Renal cortex interstitium (tissue), 11 donors: Measurements from ENCODE around the gene ANO9. TPM values are rescaled to one million over a fixed set of nuclear protein-coding genes. Genes with fewer than 3 reads are reported as not detected.
"Not testable (repeated sequence)": the region's sequence is repeated elsewhere in the genome, so short reads cannot be mapped to it uniquely, and the experiment has no call there.

Source experiments
- DNase-seq, 11 donors: peaks; one replicate each; pipeline ENCODE4 v3.0.0-alpha.2; 2013; ENCODE audit warnings: low read depth in 9 of 11, low spot score in 4 of 11; ENCODE audit errors: extremely low read depth in 1 of 11
- polyA plus RNA-seq, 3 donors: library from polyadenylated mRNA; unstranded; fragments of 120-200 nt; gene quantifications; one replicate each; pipeline ENCODE4 v1.2.1, GENCODE V29; 2013; ENCODE audit not compliant: insufficient read length in 3 of 3

Gene ANO9
- polyA plus RNA-seq, 3 donors: 9.2 to 18.1 (median 10.3) TPM

GRCh38 chr11:473962-474785, 32.4 kb upstream of the ANO9 start:
- no peak for DNase-seq

- no peak for DNase-seq
Measured at GRCh38 chr11:473415-473814, 31.6 kb upstream of the ANO9 start.

- DNase-seq: no peak
Measured at GRCh38 chr11:472816-473215, 31.0 kb upstream of the ANO9 start.

- no peak for DNase-seq
Measured at GRCh38 chr11:472272-472671, 30.5 kb upstream of the ANO9 start.

GRCh38 chr11:471468-472145, 29.8 kb upstream of the ANO9 start:
- DNase-seq: no peak

GRCh38 chr11:469684-470560, 28.1 kb upstream of the ANO9 start:
- peak in 1 of 11 donors; percentile 66 for DNase-seq

- not testable (repeated sequence) for DNase-seq
Measured at GRCh38 chr11:469026-469683, 27.3 kb upstream of the ANO9 start.

GRCh38 chr11:468493-468892, 26.7 kb upstream of the ANO9 start:
- no peak for DNase-seq

- DNase-seq: no peak
Measured at GRCh38 chr11:468036-468435, 26.2 kb upstream of the ANO9 start.

- DNase-seq: no peak
Measured at GRCh38 chr11:465896-466530, 24.2 kb upstream of the ANO9 start.

GRCh38 chr11:464316-464715, 22.5 kb upstream of the ANO9 start:
- DNase-seq: no peak

GRCh38 chr11:462107-462890, 20.5 kb upstream of the ANO9 start:
- no peak for DNase-seq

GRCh38 chr11:461626-462025, 19.8 kb upstream of the ANO9 start:
- no peak for DNase-seq

- no peak for DNase-seq
Measured at GRCh38 chr11:460331-461199, 18.8 kb upstream of the ANO9 start.

GRCh38 chr11:459511-460220, 17.9 kb upstream of the ANO9 start:
- no peak for DNase-seq

- DNase-seq: no peak
Measured at GRCh38 chr11:457111-457760, 15.4 kb upstream of the ANO9 start.
